GM13976 (cell line): ENCODE results near the gene RAD23A.
A peak's percentile ranks its signal among the peaks of the same experiment; 100 is the strongest.

Source experiments
- DNase-seq: peaks from one replicate; pipeline ENCODE4 v3.0.0; 2012; ENCODE audit warnings: low spot score
- in situ Hi-C: fragments of 300-500 bp; cut with MboI; formaldehyde crosslinking; loops from one replicate; pipeline ENCODE4 v1.12.0; 2022; ENCODE audit warnings: low sequenced_read_pairs, mixed read lengths, inconsistent platforms; ENCODE audit not compliant: unreplicated experiment
- TF ChIP-seq, protein P1 (sequence below): IDR thresholded peaks from 2 replicates; pipeline ENCODE4 v1.5.1; 2012; ENCODE audit warnings: borderline replicate concordance, mild to moderate bottlenecking; ENCODE audit not compliant: insufficient read depth; ENCODE audit errors: extremely low read depth, missing control alignments, control extremely low read depth

Gene RAD23A

DNA sequence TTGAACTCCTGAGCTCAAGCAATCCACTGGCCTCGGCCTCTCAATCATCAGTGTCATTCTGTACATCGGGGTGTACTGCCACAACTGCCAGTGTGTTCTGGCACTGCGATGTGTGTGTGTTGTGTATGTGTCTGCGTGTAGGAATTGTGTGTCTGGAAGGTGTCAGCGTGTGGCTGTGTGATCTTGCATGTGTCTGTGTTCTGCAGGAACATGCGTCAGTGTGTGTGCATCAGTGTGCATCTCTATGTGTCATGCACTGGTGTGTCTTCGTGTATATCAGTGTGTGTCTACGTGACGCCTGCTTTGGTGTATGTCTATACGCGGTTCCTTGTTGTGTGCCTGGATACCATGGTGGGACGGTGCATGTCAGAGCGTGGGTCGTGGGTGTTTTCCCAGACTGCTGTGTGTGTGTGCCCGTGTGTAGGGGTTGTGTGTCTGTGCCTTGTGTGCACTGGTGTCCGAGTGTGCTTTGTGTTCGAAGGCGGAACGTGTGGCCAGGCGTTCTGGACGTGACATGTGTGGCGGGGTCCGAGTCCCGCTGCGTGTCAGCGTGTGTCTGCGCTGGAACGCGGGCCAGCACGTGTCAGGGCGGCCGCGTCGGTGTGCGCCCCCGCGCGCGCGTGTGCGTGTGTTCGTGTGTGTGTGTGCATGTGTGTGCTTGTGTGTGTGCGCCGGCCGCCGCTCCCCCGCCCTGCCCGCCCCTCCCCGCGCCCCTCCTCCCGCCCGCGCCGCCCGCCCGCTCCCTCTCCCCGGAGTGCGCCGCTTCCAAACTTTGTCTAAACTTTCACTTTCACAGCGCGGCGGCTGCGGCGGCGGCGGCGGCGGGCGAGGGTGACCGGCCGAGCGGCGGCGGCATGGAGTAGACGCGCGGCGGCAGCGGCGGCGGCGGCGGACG lies 49.3 kb downstream of the RAD23A start, which contains the start of gene NFIX:
Gene NFIX, plus strand, starts transcription at position 775 of the 895 bp plus-strand sequence. CDS start 363 bp downstream, outside the sequence.
- no peak for DNase-seq
- in situ Hi-C loops, result no loop called here
- TF ChIP-seq, protein P1, sequence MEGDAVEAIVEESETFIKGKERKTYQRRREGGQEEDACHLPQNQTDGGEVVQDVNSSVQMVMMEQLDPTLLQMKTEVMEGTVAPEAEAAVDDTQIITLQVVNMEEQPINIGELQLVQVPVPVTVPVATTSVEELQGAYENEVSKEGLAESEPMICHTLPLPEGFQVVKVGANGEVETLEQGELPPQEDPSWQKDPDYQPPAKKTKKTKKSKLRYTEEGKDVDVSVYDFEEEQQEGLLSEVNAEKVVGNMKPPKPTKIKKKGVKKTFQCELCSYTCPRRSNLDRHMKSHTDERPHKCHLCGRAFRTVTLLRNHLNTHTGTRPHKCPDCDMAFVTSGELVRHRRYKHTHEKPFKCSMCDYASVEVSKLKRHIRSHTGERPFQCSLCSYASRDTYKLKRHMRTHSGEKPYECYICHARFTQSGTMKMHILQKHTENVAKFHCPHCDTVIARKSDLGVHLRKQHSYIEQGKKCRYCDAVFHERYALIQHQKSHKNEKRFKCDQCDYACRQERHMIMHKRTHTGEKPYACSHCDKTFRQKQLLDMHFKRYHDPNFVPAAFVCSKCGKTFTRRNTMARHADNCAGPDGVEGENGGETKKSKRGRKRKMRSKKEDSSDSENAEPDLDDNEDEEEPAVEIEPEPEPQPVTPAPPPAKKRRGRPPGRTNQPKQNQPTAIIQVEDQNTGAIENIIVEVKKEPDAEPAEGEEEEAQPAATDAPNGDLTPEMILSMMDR, result no peak

DNA sequence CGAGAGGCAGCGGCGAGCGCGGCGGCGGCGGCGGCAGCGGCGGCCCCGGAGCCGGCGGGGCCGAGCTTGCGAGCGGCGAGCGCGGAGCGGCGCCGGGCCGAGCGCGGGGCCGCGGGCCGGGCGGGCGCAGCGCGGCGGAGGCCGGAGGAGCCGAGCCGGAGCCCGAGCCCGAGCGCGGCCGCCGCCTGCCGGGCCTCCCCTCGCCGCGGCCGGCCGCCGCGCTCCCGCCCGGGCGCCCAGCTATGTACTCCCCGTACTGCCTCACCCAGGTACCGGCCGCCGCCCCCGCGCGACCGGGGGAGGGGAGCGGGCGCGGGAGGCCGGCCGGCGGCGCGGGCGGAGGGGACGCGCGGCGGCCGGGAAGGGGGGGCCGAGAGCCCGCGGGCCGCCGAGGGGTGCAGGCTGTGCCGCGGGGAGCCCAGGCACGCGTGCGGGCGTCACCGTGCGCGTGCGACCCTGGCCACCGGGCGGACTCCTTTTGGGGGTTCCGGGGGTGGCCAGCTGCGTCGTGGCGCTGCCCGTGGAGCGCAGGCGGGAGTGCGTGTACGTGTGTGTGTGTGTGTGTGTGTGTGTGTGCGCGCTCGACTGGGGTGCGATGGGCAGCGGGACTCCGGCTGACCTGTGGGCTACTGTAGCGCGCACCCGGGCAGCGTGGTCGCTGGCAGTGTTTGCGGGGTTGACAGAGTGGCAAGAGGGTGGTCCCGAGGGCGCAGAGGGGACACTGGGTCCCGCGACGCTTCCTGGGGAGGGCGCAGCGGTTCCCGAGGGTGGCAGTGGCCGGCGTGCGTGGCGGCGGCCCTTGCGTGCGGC lies 50.1 kb downstream of the RAD23A start:
- peak; percentile 79 for DNase-seq
- in situ Hi-C loops, result no loop called here
- TF ChIP-seq, protein P1, result no peak

DNA sequence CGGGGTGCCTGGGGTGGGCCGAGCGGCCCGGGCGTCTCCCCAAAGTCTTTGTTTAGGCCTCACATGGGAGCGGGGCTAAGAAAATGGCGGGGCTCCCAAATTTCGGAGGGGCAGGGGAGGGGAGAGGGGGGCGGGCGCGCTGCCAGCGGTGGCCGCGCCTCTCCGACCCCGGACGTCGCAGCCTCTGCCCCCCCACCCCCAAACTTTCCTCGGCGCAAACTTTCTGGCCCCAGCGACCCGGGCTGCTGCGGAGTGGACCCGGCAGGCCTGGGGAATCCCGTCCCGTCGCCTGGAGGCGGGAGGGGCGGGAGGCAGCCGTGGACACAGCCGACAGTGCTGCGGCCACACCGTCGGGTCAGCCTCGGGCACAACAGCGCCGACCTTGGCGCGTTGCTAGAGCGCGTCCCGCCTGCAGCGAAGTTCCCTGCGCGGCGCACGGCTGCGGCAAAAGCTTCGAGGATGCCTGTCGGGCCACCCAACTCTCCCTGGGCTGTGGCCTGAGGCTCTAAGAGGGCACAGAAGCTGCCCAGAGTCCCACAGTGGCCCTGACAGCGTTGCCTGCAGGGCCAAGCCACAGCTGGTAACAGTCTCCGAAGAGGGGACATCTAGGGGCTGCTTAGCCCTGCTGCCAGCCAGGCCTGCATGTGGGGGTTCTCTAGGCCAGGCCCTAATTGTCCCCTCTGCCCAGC lies 50.9 kb downstream of the RAD23A start:
- TF ChIP-seq, protein P1, result no peak
- in situ Hi-C loops, result no loop called here
- no peak for DNase-seq

DNA sequence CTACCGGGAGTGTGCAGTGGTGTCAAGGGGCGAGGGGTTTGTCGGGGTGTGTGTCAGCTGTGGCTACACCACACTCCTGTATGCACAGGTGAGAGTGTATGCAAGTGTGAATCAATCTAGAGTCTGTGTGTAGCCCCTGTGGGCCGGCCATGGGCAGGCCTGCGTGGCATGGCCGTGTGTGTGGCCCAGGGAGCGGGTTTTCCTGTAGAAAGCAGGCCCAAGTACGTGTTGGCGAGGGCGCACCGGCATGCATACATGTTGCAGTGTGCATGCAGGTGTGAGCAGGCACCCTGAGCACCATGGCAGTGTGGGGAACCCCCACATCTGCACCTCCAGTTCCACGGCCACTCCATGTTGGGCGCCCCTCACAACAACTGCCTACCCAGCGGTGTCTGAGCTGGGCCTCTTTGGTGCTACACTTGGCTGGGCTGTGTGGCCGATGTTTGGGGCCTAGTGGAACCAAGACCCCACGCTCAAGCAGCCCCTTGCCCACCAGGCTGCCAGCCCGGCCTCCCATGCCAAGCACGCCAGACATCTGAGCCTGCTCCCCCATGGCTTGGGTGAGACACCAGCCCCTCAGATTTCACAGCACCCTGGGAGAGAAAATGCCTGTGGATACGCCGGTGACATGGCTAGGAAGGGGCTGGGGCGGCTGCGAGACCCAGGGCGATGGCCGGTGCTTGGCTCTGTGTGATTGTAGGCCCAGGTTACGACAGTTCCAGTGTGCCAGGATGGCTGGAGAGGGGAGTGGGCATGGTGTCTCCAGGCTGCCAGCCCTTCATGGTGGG lies 51.7 kb downstream of the RAD23A start:
- TF ChIP-seq, protein P1, result no peak
- in situ Hi-C loops, result no loop called here
- DNase-seq, result no peak

DNA sequence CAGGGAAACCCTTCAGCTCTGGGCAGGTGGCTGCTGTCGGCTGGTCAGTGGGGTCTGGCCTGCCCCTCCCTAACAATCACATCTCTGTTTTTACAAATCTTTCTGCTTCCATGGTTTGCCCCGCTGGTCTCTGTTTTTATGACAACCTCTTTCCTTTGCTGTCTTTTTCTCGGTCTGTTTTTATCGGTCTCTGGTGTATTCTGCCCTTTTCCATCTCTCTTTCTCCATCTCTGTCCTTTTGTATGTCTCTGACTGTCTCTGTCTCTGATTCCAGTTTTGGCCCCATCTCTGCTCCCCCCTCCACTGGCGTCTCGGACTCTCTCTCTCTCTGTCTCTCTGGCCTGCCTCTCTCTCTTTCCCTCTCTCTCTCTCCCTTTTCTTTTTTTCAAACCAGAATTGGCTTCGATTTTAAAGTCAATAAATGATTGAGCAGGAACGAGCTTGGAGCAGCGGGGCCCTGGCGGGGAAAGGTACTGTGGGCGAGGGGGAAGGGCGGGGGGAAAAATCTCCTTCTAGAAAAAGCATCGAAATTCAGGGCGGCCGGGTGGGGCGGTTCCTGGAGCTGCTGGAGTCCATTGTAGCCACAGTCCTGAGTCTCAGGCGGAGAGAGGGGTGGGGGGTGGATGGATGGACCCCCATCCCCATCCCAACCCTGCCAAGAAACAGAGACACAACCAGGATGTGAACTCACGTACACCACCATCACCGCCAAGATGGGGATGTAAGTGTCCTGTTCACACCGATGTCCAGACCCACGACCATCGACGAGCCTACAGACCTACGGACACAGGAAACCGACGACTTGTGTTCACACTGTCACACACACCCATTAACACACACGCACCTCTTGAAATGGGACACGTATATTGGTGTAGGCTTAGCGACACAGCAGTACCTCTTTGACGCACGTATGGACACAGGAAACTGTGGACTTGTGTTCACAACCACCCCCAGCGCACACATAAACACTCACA lies 52.6 kb downstream of the RAD23A start:
- in situ Hi-C loops, result no loop called here
- DNase-seq, result no peak
- TF ChIP-seq, protein P1, result no peak
